Right atrium auricular region (tissue), 2 donors: ENCODE data around the gene CYP39A1. TPM values are rescaled to one million over a fixed set of nuclear protein-coding genes. Genes with fewer than 3 reads are reported as not detected.

Experiments
- DNase-seq: peaks from one replicate; pipeline ENCODE4 v3.0.0-alpha.2; 2019; ENCODE audit warnings: low spot score
- H3K27ac ChIP-seq, 2 donors: fragments of 200-600 bp; sonication (generic); 1 replicate in 1 of 2; 2 replicates in 1 of 2; pipeline ENCODE4 v1.5.1; 2016 to 2019
- H3K27me3 ChIP-seq, 2 donors: fragments of 200-600 bp; sonication (generic); one replicate each; pipeline versions ENCODE4 v1.5.1 to v1.6.0; 2017 to 2019
- H3K36me3 ChIP-seq: fragments of 200-600 bp; sonication (generic); one replicate; pipeline ENCODE4 v1.5.1; 2016
- H3K4me1 ChIP-seq, 2 donors: fragments of 200-600 bp; sonication (generic); one replicate each; pipeline versions ENCODE4 v1.5.1 to v1.6.0; 2017 to 2019
- H3K4me3 ChIP-seq, 2 donors: fragments of 200-600 bp; sonication (generic); 1 replicate in 1 of 2; 2 replicates in 1 of 2; pipeline ENCODE4 v1.5.1; 2017 to 2019; ENCODE audit warnings: mild to moderate bottlenecking in 1 of 2, moderate library complexity in 1 of 2
- H3K9me3 ChIP-seq, 2 donors: fragments of 200-600 bp; sonication (generic); one replicate each; pipeline ENCODE4 v1.5.1; 2019
- total RNA-seq, 2 donors: library from RNA; depleted of rRNA; stranded (reverse); fragments of >200 nt; gene quantifications; one replicate each; pipeline ENCODE4 v1.1.0, GENCODE V29; 2016
- TF ChIP-seq, protein P1 (sequence below), 2 donors: fragments of 200-600 bp; sonication (generic); IDR thresholded peaks; one replicate each; pipeline ENCODE4 v1.5.1; 2019; ENCODE audit warnings: antibody characterized with exemption in 2 of 2

CYP39A1 gene
- total RNA-seq, 2 donors from 2014 or later: 6.3 to 7.0 TPM

DNA sequence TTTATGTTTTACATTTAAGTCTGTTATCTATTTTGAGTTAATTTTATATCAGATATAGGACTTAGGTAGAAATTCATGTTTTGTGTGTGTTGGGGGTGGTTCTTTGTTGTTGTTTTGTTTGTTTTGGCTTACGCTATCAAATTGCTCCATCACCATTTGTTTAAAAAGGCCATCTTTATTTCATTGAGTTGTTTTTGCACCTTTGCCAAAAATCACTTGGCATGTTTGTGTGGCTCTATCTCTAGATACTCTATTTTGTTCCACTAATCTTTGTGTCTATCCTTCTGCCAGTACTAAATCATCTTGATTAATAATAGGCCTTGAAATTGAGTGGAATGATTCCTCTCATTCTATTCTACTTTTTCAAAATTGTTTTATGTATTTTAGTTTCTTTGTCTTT lies 7.4 kb downstream of the CYP39A1 start:
- Histone ChIP-seq H3K36me3 (no peaks in the 10 kb centered on the region), H3K27ac (no peak overlapping the region), H3K4me3 (no peak overlapping the region), H3K4me1 (no peaks in the 10 kb centered on the region), H3K27me3 (no peaks in the 10 kb centered on the region), H3K9me3 (no peaks in the 10 kb centered on the region)
- TF ChIP-seq, protein P1, sequence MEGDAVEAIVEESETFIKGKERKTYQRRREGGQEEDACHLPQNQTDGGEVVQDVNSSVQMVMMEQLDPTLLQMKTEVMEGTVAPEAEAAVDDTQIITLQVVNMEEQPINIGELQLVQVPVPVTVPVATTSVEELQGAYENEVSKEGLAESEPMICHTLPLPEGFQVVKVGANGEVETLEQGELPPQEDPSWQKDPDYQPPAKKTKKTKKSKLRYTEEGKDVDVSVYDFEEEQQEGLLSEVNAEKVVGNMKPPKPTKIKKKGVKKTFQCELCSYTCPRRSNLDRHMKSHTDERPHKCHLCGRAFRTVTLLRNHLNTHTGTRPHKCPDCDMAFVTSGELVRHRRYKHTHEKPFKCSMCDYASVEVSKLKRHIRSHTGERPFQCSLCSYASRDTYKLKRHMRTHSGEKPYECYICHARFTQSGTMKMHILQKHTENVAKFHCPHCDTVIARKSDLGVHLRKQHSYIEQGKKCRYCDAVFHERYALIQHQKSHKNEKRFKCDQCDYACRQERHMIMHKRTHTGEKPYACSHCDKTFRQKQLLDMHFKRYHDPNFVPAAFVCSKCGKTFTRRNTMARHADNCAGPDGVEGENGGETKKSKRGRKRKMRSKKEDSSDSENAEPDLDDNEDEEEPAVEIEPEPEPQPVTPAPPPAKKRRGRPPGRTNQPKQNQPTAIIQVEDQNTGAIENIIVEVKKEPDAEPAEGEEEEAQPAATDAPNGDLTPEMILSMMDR (IDR thresholded peaks at IDR 0.05): no peak
- no peak for DNase-seq

DNA sequence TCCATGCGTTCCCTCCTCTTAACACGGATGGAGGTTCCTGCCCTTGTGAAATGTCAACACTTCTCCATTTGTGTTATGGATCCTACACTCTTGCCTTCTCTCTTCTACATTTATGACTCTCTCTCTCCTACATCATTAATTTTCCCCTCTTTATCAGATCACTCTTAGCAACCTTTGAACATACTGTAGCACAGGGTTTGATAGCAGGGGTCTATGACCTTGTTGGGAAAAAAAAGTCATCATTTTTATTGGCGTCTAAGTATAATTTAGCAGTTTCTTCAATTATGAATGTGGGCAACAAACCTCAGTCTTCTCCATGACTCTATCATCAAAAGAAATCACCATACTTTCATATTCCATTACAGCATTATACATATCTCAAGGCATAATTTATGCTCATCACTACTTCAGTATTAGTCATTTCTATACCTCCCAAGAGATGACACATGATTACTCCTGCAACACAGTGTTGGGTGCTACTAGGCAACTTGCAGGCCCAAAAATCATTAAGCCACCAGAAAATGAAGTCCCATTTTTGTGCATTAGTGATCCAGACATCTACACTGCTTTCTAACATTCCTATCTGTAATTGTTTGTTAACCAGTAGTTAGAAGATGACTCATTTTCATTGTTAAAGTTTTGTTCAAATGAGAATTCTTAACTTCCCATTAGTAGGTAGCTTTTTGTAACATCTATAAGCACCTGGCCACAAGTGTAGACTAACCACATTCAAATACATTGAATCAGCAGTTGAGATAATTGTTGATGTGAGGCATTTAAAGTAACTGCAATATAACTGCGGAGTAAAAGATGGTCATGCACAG lies 9.5 kb downstream of the CYP39A1 start:
- Histone ChIP-seq H3K9me3 (no peaks in the 10 kb centered on the region), H3K36me3 (no peaks in the 10 kb centered on the region), H3K4me1 (no peaks in the 10 kb centered on the region), H3K4me3 (no peak overlapping the region), H3K27ac (no peak overlapping the region), H3K27me3 (no peaks in the 10 kb centered on the region)
- no peak for DNase-seq
- TF ChIP-seq, protein P1 (IDR thresholded peaks at IDR 0.05): no peak

DNA sequence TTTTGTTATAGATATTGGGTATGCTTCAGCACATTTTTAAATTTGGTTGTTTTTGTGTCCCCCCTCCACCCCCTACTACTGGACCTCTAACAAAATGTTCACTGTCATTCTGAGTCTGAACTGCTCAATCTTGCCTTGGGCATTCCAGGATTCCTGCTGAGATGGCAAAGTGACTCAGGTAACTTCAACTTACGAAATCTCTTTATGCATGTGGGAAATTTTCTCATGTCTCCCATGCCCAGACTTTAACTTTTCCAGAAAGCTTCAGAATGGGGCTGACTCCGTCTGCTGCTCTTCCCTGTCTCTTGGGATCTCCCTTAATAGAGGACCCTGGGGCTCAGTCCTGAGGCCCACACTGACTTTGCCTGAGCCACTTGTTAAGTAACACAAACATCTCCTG lies 14.0 kb downstream of the CYP39A1 start:
- no peak overlapping the region for H3K27ac ChIP-seq
- H3K4me3 ChIP-seq: no peak overlapping the region
- H3K4me1 ChIP-seq: no peaks in the 10 kb centered on the region
- no peaks in the 10 kb centered on the region for H3K36me3 ChIP-seq
- no peaks in the 10 kb centered on the region for H3K9me3 ChIP-seq
- H3K27me3 ChIP-seq: no peaks in the 10 kb centered on the region
- TF ChIP-seq, protein P1 (IDR thresholded peaks at IDR 0.05): no peak
- no peak for DNase-seq

DNA sequence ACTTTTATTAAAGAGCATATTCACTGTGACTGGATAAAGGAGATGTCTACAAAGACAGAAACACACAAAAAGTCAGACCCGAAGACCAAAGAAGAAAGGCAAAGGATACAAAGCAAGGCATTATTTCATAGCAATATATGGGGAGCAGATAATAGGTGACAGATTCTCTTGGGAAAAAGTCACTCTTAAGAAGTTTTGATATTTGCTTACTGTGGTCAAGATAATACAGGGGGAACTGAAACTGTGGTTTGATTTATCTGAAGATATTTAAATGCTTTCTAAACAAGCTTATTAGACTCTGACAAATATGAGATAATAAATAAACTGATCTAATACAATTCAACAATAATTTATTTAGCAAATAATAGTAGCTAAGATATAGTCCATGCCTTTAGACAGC lies 14.7 kb downstream of the CYP39A1 start:
- Histone ChIP-seq H3K36me3 (no peaks in the 10 kb centered on the region), H3K4me1 (no peaks in the 10 kb centered on the region), H3K27me3 (no peaks in the 10 kb centered on the region), H3K27ac (no peak overlapping the region), H3K9me3 (no peaks in the 10 kb centered on the region), H3K4me3 (no peak overlapping the region)
- TF ChIP-seq, protein P1 (IDR thresholded peaks at IDR 0.05): no peak
- DNase-seq: no peak

DNA sequence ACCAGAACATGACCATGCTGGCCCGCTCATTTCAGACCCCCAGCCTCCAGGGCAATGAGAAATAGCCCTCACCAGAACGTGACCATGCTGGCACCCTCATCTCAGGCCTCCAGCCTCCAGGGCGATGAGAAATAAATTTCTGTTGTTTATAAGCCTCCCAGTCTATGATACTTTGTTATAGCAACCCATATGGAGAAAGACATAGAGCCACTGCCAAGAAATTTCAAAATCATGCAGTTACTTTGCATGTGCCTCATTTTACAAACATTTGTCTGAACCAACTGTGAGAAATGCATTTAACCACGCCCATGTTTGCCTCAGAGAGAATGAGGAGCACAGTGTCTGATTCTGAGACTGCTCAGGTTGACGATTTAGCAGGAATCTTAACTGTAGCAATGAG lies 15.5 kb downstream of the CYP39A1 start:
- no peak for DNase-seq
- no peak overlapping the region for H3K27ac ChIP-seq
- no peaks in the 10 kb centered on the region for H3K36me3 ChIP-seq
- no peaks in the 10 kb centered on the region for H3K27me3 ChIP-seq
- no peaks in the 10 kb centered on the region for H3K9me3 ChIP-seq
- no peak overlapping the region for H3K4me3 ChIP-seq
- no peaks in the 10 kb centered on the region for H3K4me1 ChIP-seq
- TF ChIP-seq, protein P1 (IDR thresholded peaks at IDR 0.05): no peak

DNA sequence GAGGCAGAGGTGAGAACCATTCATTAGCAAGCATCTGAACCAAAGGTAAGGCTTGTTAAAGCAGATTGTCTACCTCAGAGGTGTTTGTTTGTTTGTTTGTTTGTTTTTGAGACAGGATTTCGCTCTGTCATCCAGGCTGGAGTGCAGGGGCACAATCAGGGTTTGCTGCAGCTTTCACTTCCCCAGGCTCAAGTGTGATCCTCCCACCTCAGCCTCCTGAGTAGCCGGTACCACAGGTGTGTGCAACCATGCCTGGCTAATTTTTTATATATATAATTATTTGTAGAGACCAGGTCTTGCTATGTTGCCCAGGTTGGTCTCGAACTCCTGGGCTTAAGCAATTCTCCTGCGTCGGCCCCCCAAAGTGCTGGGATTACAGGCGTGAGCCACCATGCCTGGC lies 17.2 kb downstream of the CYP39A1 start:
- H3K4me1 ChIP-seq: no peaks in the 10 kb centered on the region

More for the DNA sequence above, 17.2 kb downstream of the CYP39A1 start:
- Histone ChIP-seq H3K27ac (no peak overlapping the region), H3K36me3 (no peaks in the 10 kb centered on the region), H3K4me3 (no peak overlapping the region), H3K9me3 (no peaks in the 10 kb centered on the region), H3K27me3 (no peaks in the 10 kb centered on the region)
- no peak for DNase-seq
- TF ChIP-seq, protein P1 (IDR thresholded peaks at IDR 0.05): no peak
